ENCODE results near the gene JAZF1. TPM values are rescaled to one million over a fixed set of nuclear protein-coding genes. Genes with fewer than 3 reads are reported as not detected.

Gene JAZF1
- total RNA-seq, 1 experiment from 2014 or later = 9.1 TPM

- Histone ChIP-seq H4K20me1 (ENCODE audit: control insufficient read depth, insufficient read depth, insufficient read length) (no peaks in the 10 kb centered on the region), H4K8ac (replicated peaks; ENCODE audit: insufficient read length, low read depth, low read length) (no peak overlapping the region), H3K27ac (ENCODE audit: insufficient read length, low read depth, low read length) (no peak overlapping the region), H3K23ac (ENCODE audit: insufficient read length, low read depth, low read length) (no peak overlapping the region), H3K56ac (ENCODE audit: insufficient read length, low read depth, low read length) (no peak overlapping the region), H2BK15ac (ENCODE audit: low read depth, low read length) (no peak overlapping the region), H3K79me1 (ENCODE audit: insufficient read depth, low read depth, low read length, poor library complexity, severe bottlenecking) (no peaks in the 10 kb centered on the region), H4K5ac (ENCODE audit: insufficient read length, low read depth, low read length) (no peak overlapping the region), H3K4ac (ENCODE audit: low read depth, low read length) (no peak overlapping the region), H3K23me2 (ENCODE audit: insufficient read length, low read depth, low read length, poor library complexity, severe bottlenecking) (no peaks in the 10 kb centered on the region), H2BK120ac (ENCODE audit: low read depth, low read length, poor library complexity, severe bottlenecking) (no peak overlapping the region), H3K79me2 (ENCODE audit: insufficient read depth, low read length) (no peaks in the 10 kb centered on the region), H3K14ac (ENCODE audit: insufficient read depth, low read length) (no peak overlapping the region), H3T11ph (ENCODE audit: low read length) (no peak overlapping the region), H3K4me2 (ENCODE audit: insufficient read depth, insufficient read length, low read length) (no peak overlapping the region), H3K27me3 (ENCODE audit: insufficient read depth, low read length) (no peaks in the 10 kb centered on the region), H3K9ac (ENCODE audit: extremely low read depth, insufficient read length, low read length) (no peak overlapping the region), H2BK12ac (ENCODE audit: insufficient read length, low read depth, low read length) (no peak overlapping the region), H2AK5ac (ENCODE audit: insufficient read length, low read length) (no peak overlapping the region), H3K4me1 (ENCODE audit: insufficient read depth, low read length) (0 out of 2 replicates have a peak, but pooled peaks cover 6% of the 10 kb centered on the region), H3K18ac (ENCODE audit: insufficient read length, low read depth, low read length) (no peak overlapping the region), H2AFZ (ENCODE audit: low read length) (no peak overlapping the region), H2BK5ac (ENCODE audit: insufficient read length, low read length) (no peak overlapping the region), H3K9me3 (ENCODE audit: control insufficient read depth, low read depth, low read length) (no peaks in the 10 kb centered on the region), H2BK20ac (ENCODE audit: low read depth, low read length, poor library complexity, severe bottlenecking) (no peak overlapping the region), H4K91ac (ENCODE audit: insufficient read length, low read depth, low read length) (no peak overlapping the region)
- no peak for TF ChIP-seq CTCF (conservative IDR thresholded peaks at IDR 0.05)
- Mint-ChIP-seq H3K27me3 (ENCODE audit: low read depth) (no peaks in the 10 kb centered on the region), H3K4me1 (peaks cover 30 to 34% of the 10 kb centered on the region in 2 experiments), H3K4me3 (no peak overlapping the region), H3K36me3 (ENCODE audit: insufficient read depth in 1 of 3, low read depth in 3 of 3) (no peaks in the 10 kb centered on the region; a peak in 1 of 7 replicates), H3K27ac (no peak overlapping the region), H3K9me3 (no peaks in the 10 kb centered on the region)
- no CpG with 5 or more reads among the region's 6 CpGs for WGBS (ENCODE audit: extremely low coverage, insufficient read length, low lambda C conversion rate)
- DNase-seq = no peak
Measured at GRCh38 chr7:27871866-27872265, 308.7 kb downstream of the JAZF1 start.
